Measurements from ENCODE around the gene ZBP1.

GRCh38 chr20:57589123-57589727 is 31.0 kb downstream of the ZBP1 start:
- no peak for TF ChIP-seq CTCF (IDR thresholded peaks at IDR 0.05)
- TF ChIP-seq POLR2A (IDR thresholded peaks at IDR 0.05) = no peak
